NOMO-1 treated with DMSO at 0.1 percent for 48 hours (cell line): ENCODE data around the gene LIM2.
"Not testable (repeated sequence)": the region's sequence is repeated elsewhere in the genome, so short reads cannot be mapped to it uniquely, and the experiment has no call there.

Experiments
- DNase-seq: peaks from one replicate; lab custom pipeline; 2025; ENCODE audit not compliant: unreplicated experiment; lab: John Stamatoyannopoulos, UW

Gene LIM2

DNA sequence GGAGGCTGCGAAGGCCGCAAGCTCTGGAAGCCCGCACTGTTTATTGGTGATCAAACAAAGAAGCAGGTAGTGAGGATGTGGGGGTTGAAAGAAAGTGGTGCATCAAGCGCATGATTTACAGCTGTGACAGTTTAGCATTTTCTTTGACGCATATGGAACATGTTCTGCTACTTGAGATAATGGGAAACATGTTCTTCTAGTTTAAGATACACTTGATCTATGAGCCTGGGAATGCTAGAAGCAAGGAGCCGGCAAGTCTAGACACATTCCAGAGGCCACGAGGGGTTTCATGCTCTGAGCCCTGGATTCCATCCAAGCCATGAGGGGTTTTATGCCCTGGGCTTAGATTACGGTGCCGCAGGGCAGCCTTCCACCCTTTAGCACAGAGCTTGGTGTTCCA is 9.7 kb upstream of the LIM2 start:
- DNase-seq, result not testable (repeated sequence)

DNA sequence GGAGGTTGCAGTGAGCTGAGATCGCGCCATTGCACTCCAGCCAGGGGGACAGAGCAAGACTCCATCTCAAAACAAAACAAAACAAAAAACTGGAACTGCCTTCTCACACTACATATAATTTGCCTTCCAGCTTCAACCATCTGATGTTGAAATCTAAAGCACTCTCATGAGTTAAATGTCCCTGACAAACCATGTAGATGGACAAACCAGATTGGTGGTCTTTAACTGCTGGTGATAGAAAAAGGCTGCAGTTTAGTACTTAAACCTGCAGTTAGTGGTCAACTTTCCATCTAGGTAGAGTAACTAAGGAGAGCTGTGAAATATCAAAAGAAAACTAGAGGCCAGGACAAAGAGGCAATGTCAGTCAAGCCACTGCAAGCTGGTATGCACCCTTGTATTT is 8.4 kb upstream of the LIM2 start:
- no peak for DNase-seq

DNA sequence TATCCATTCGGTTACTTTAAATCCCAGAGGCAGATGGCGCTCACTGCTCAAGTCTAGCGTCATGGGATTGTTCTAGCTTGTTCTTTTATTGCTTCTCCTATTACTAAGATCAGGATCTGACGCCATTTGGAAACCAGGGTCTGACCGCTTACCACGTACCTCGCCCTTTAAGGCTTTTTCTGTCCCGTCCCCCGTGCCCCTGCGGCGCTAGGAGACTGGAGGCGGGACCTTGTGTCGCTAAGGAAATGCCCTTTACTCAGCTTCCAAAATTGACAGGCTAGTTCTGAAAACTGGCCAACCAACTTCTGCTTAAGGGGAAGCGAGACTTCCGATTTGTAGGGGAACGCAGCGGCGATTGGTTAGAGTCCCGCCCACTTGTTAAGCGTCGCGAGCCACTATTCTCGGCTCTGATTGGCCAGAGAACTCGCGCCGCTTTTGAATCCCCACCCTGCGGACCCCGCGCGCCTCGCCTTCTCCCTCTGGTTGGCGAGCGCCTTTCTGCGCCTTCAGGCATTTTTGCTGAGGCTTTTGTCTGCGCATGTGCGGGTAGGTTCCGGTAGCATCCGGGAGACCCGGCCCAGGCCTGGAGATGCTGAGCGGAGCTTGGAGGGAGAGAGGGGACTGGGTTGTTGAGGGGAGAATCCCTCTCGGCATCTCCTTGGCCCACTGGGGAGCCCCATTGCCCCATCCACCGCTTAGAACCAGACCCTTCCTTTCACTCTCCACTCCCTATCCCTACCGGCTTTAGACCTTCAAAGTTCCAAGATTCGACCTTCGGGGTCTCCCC is 6.5 kb upstream of the LIM2 start:
- DNase-seq, result peak; percentile 100

DNA sequence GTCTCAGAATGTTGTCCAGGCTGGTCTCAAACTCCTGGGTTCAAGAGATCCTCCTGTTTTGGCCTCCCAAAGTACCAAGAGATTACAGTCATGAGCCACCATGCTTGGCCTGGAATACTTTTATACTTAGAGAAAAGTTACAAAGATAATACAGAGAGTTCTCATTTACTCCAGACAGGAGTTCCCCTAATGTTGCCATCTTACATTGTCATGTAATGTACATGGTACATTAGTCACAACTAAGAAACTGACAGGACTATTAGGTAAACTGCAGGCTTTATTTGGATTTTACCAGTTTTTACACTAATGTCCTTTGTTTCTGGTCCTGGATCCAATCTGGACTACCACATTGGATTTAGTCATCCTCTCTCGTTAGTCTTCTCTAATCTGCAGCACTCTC is 4.9 kb upstream of the LIM2 start:
- no peak for DNase-seq

DNA sequence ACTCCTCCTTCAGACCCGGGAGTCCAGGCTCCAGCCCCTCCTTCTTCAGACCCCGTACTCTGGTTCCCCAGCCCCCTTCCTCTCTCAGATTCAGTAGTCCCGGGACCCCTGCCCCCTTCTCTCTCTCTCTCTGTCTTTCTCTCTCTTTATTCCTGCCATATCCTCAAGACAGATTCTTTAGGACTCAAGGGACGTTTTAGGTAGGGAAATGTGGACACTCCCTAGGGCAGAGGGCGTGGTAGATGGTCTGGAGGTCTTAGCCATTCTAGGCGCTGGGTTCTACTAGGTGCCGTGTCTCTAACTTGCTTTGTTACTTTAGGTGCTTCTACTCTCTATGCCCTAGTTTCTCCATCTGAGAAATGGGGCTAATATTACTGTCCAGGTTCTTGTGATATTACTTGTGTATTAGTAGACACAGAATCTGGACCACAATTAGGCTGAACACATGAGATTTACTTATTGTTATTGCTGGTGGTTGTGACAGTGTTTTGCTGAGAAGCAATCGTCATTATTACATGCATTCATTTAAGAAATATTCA is 3.4 kb upstream of the LIM2 start:
- no peak for DNase-seq

DNA sequence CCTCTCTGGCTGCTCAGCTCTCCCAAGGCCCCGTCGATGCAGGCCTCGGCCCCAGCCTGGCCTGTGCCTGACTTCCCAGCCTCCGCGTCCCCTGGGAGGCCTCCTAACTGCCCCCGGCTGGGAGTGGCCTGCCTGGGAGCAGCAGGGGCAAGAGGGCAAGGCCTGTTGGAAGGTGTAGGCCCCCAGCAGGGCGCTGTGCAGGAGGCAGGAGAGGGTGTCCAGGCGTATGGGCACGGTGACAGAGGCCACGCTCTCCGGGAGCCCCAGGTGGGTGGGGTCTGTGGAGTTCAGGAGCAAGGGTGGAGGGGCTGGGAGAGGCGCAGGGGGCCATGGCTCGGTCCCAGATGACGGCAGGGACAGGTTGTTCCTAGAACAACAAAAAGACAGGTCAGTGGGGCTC is 1.4 kb upstream of the LIM2 start:
- DNase-seq, result no peak

DNA sequence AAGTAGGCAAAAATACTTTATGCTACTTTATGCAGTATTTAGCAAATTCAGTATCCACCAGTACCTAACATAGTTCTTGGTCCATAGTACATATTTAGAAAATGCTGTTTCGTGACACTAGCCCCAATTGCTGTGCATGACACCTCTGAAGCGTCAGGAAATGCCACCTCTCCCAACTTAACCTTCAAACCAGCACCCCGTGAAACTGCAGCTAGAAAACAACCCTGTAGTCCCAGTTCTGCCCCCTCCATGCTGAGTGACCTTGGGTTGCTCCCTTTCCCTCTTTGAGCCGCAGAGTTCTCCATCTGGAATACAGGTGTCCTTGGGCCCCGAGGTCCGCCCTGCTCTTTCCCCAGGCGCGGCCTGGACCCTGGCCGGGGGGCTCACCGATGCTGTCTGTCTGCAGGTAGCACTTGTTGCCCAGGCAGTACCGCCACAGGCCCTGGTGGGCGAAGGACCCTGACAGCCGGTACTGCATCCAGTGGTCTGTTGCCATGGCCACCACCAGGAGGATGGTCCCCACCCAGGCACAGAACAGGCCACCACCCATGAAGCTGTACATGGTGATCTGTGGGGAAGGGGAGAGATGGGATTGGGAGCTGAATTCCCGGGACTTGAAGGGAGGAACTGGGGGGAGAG is 773 bp downstream of the LIM2 start:
- DNase-seq, result no peak

DNA sequence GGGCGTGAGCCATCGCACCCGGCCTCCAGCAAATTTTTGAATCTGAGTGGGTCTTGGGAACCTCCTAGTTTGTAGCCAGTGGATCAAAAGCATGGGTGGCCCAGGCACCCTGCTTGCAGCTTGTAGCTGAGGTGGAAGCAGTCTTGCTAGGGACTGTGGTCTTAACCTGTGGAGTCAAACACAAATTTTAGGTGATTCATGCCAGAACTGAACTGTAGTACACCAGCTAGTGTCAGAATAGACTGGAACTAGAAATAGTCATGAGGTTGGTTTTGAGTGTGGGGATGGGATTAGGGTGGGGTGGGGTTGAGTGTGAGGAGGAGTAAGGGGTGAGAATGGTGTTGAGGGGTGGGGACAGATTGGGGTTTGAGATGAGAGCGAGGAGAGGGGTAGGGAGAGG is 5.8 kb downstream of the LIM2 start:
- DNase-seq, result no peak

DNA sequence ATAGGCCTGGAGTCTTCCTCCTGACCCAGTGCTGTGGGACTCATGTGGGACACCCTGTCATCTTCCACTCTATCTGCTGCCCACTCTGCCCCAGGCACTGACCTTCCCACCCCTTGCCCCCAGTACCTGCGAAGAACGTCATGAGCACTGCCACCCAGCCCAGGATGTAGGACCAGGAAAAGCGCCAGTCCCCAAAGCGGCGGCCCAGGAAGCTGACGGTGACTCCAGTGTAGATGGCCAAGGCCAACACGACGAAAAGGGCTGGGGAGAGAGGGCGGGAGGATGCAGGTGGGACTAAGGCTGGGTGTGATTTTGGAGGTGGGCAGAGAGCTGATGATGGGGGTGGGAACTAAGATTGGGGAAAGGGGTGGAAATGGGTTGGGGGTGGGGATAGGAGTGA is 7.4 kb downstream of the LIM2 start:
- no peak for DNase-seq

DNA sequence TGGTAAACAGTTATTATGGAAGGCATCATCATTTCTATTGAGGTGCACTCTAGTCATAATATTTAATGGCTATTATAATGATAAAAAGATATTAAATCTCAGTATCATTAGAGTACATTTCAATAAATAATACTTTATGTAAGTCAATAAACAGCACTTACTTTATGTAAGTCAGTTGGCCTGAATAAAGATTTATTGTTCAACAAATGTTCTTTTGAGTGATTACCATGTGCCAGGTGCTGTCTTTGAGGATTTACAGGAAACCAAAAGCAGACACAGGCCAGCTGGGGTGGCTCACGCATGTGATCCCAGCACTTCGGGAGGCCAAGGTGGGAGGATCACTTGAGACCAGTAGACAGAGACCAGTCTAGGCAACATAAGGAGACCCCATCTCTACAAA is 10.4 kb downstream of the LIM2 start:
- no peak for DNase-seq

DNA sequence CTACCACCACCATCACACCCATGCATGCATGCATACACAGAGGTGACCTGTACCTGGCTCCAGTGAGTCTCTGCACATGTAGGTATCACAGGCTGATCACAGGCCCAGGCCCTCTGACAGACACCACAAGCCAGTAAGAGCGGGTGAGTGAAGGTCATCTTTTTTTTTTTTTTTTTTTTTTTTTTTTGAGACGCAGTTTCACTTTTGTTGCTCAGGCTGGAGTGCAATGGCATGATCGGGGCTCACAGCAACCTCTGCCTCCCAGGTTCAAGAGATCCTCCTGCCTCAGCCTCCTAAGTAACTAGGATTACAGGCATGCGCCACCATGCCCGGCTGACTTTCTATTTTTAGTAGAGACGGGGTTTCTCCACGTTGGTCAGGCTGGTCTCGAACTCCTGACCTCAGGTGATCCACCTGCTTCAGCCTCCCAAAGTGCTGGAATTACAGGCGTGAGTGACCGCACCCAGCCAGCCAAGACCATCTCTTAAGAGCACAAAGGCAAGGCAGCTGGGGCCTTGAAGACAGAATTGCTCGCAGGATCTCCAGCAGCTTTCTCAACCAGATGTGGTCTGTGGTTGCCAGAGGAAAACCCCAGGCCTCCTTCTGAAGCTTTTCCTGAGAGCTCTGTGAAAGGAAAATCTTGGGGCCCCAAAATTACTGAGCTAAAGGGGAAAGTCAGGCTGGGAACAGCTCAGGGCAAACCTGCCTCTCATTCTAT is 12.1 kb downstream of the LIM2 start:
- DNase-seq, result peak; percentile 20

DNA sequence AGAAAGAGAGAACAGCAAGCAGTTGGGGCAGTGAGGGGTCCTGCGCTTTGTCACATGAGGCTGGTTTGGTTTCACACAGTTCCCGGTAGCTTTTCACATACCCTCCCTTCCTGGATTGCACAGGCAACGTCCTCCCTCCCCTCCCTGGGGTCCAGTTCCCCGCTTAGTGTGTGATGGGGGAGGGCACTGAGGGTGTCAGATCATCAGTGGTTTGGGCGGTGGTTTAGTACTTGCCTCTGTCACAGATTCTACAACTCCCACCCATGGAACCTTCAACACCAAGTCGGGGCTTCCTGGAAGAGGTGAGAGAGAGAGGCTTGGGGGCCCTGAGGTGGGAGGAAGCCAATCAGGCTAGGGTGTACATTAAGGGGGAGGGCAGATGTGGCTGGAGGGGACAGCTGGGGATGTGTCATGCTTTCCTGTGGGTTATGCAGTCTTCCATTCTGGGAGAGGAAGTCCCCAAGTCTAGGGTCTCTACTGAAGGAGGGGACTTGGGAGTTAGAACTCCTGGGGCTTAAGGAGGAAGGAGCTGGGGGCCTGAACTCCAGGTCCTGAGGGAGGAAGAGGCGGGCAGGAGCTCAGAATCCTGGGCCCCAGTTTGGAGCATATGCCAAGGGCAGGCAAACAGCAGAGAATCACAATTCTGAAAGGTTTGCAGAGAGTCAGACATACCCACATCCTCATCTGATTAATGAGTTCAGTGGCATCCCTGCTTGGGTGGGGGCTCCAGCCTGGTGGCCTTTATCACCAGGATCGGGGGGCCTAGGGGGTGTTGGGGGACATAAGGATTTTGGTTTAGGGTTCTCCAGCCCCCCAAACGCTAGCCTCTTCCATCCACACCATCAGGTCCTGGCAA is 14.9 kb downstream of the LIM2 start, which contains the start of gene NKG7:
Gene NKG7, minus strand, starts transcription at position 6 of the 856 bp plus-strand sequence. CDS start 119 bp downstream, outside the sequence.
- DNase-seq, result peak; percentile 90

DNA sequence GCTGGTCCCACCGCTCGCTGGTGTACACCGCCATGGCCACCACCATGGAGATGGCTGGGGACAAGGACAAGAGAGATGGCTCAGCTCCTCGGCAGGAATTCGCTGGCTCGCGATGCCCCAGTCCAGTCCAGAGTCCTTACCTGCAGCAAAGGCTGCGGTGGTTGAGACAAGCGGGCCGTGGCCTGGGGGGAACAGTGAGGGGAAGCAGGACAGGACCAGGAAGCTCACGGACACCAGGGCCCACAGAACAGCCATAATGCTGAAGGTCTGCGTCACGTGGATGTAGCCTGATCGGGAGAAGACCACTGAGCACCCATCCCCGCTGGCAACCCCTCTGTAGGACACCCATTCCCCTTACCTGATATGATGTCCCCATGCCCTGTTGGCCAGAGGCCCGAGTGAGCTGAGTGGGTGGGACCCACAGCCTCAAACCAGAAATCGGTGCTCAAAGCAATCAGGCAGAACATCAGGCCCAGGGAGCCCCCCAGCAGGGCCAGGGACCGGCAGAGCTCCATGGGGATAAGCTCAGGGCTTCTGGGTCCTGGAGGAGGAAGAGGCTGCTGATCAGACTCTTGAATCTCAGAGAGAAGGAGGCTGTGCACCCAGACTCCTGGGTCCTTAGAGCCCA is 15.6 kb downstream of the LIM2 start:
- DNase-seq, result no peak

DNA sequence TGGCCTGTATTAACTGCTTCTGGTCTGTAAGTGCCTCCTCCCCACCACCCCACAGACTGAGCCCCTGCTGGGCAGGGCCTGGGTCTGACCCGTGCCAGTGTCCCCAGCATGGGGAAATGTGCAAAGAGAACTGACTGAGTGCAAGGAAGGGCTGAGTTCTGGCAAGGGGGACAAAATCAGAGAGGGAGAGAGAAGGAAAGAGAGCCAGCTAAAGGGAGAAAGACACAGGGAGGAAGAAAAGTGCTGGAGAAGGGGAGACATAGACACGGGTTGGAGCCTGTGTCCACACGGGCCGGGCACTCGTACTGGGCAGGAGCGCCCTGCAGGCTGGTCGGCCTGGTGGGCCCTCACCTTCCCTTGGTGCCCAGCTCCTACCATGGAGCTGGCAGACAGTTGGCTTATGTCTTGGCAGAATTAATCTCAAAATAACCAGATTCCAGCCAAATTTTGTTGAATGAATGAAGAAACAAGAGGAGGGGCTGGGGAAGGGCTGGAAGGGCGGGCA is 16.5 kb downstream of the LIM2 start:
- DNase-seq, result no peak

DNA sequence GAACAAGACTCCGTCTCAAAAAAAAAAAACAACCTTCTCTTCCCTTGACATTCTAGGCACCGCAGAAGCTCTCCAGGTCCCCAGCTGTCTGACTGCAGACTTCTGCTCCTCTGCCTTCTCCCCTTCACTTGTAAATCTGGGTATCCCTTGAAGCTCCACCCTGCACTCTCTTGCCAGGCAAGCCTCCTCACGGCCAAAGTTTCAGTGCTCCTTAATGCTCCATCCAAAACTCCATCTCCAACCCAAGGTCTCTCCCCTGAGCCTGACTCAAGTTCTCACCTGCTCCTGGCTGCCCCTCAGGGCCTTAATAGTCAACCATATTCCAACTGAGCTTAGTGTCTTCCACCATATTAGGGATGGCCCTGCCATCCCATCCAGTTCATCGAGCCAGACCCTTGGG is 17.5 kb downstream of the LIM2 start:
- no peak for DNase-seq

DNA sequence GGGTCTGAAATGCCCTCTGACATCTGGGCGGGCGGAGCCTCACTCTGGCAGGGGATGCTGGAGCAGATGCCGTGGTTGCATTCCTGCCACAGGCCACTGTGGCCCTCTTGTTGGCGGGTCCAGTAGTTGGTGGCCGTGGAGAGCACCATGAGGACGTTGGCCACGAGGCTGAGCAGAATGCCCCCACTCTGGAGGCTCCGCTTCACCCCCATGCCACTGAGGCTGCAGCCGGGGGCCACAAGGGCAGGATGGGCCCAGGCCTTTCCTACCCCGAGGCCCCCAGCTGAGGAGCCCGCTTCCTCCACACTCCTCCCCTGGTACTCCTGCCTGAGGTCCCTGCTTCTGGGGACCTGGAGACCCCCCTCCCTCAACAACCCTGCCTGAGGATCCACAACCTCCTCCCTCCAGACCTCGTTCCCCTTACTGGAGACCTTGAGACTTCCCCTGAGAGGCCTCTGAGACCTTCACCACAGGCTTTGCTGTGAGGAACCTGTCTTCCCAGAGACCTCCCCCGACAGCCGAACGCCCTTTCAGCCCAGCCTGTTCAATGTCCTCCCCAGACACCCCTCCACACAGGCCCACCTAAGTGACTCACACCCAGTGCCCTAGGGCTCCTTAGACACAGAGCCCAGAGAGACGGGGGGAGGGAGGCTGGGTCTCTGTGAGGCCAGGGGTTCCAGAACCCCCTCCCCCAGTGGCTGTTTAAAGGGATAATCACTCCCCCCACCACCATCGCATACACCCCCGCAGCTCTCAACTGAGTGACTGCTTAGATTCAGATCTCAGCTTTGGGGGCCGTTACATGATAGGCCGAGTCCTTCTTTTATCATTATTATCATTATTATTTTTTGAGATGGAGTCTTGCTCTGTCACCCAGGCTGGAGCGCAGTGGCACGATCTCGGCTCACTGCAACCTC is 19.1 kb downstream of the LIM2 start, which contains the start of gene CLDND2:
Gene CLDND2, minus strand, starts transcription at position 638 of the 917 bp plus-strand sequence. Its CDS starts 426 bp downstream, at position 212.
- DNase-seq, result peak; percentile 62

DNA sequence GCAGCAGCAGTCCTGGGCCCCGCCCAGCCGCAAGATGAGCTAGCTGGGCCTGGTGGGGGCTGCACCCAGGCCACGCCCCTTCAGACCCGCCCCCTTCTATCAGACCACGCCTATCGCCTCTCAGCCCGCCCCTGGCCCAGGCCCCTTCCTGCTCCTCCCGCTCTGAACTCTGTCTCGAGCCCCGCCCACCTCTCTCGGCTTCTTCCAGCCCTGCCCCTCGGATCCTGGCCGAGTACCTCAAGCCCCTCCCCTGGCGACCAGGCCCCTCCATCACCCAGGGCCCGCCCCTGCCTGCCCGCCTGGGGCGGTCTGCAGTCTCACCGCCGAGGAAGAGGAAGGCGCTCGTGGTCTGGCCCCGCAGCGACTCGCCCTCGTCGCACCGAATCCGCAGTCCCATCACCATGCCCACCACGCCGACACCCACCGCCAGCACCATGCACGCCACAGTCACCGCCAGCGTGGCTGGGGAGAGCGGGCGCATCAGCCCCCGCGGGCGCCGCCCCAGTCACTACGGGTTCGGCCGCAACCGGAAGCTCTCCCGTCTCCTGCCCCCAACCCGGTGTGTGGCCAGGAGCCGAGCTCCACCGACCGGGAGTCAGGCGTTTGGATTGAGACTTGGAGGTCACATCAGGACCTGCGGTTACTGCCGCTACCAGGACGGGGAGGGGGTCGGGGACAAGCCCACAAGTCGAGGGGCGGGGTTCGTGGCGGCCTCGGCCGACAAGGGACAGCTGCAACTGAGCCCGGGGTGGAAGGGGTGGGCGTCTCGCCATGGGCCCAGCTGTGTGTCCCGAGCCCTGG is 20.0 kb downstream of the LIM2 start:
- DNase-seq, result peak; percentile 99

DNA sequence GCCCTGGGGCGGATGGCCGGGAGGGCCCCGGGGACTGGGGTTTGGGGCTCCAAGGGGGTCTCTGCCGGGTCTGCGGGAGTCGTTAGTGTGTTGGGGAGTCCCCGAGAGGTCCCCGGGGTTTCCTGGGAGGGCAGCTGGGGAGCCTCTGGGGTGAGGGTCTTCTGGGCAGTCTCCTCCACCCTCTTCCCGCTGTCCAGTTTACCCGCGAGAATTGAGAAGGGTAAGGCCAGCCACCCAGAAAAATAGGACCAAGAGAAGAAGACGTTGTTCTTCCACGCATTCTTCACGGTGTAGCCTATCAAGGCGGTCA is 20.6 kb downstream of the LIM2 start:
- DNase-seq, result no peak
